Ovary (tissue), 3 donors: ENCODE data around the gene GAS2L3.

Source experiments
- EP300 ChIP-seq: sonication (generic); formaldehyde crosslinking; IDR thresholded peaks from one replicate; pipeline ENCODE4 v1.6.1; 2017; ENCODE audit warnings: antibody characterized with exemption
- POLR2A ChIP-seq: fragments of 450-650 bp; IDR thresholded peaks from one replicate; pipeline ENCODE4 v1.6.1; 2017; ENCODE audit warnings: antibody characterized with exemption, mild to moderate bottlenecking, moderate library complexity
- TF ChIP-seq, protein P1 (sequence below), 3 donors: fragments of 450-650 bp in 2 of 3; fragments of 200-600 bp in 1 of 3; IDR thresholded peaks; one replicate each; pipeline versions ENCODE4 v1.5.1 to v1.8.0; 2016 to 2022; ENCODE audit warnings: antibody characterized with exemption in 3 of 3, mild to moderate bottlenecking in 1 of 3
- donor health status: DM: no; HTN: no; CAD: no.

DNA sequence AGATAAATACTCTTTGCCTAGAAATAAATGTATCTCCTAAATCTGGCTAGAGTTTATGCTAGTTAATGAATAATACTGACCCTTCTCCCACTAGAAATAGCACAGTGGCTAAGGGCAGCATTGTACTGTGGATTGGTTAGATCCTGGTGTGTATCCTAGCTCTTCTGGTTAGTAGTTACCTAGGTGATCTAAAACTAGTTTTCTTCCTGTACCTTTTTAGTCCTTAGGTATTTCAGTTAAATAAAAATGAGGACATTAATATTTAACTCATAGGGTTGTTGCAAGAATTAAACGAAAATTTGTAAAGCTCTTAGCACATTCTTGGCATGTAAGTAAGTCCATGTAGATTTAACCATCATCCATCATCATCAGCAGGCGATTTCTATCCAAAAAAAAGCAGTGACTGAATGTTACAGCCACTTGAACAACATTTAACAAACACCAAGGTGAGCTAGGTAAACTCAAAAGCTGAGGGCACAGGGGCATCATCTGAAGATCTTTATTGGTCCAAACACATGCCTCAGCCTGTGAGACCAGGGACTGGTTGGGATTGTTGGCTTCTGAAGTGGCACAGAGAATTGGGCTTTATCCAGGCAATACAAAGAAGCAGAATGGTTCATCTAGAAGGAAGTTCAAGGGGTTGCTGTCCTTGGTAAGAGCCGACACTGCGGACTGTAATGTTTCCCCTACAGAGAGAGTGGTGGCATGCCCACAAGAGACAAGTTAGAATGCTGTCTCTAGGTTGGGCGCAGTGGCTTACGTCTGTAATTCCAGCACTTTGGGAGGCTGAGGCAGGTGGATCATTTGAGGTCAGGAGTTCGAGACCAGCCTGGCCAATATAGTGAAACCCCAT is 100.8 kb downstream of the GAS2L3 start:
- TF ChIP-seq, protein P1, sequence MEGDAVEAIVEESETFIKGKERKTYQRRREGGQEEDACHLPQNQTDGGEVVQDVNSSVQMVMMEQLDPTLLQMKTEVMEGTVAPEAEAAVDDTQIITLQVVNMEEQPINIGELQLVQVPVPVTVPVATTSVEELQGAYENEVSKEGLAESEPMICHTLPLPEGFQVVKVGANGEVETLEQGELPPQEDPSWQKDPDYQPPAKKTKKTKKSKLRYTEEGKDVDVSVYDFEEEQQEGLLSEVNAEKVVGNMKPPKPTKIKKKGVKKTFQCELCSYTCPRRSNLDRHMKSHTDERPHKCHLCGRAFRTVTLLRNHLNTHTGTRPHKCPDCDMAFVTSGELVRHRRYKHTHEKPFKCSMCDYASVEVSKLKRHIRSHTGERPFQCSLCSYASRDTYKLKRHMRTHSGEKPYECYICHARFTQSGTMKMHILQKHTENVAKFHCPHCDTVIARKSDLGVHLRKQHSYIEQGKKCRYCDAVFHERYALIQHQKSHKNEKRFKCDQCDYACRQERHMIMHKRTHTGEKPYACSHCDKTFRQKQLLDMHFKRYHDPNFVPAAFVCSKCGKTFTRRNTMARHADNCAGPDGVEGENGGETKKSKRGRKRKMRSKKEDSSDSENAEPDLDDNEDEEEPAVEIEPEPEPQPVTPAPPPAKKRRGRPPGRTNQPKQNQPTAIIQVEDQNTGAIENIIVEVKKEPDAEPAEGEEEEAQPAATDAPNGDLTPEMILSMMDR (IDR thresholded peaks at IDR 0.05), result no peak
- no peak for TF ChIP-seq POLR2A
- no peak for TF ChIP-seq EP300
